GM18870 (cell line): ENCODE measurements around the gene FOXI2.

ENCODE experiments used
- ATAC-seq: cut with Tn5 transposase; IDR thresholded peaks from one replicate; pipeline ENCODE4 v1.9.1; 2021; ENCODE audit warnings: moderate library complexity; ENCODE audit not compliant: unreplicated experiment

FOXI2 gene

DNA sequence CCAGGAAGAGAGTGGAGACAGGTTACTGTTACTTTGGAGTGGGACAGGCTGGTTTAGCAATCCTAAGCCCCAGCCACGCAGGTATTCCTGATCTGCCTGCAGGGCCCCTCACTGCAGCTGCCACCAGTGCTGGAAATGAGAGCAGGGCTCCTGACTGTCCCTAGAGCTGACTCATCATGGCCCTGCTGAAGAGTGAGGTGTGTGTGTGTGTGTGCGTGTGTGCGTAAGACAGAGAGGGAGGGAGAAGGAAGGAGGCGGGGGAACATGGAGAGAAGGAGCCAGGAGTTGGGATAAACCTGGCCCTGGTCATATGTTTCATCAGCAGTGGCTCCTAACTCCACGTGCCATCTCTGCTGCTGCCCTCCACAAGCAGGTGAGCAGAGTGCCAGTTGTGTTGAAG is 3.6 kb downstream of the FOXI2 start:
- ATAC-seq: no peak

DNA sequence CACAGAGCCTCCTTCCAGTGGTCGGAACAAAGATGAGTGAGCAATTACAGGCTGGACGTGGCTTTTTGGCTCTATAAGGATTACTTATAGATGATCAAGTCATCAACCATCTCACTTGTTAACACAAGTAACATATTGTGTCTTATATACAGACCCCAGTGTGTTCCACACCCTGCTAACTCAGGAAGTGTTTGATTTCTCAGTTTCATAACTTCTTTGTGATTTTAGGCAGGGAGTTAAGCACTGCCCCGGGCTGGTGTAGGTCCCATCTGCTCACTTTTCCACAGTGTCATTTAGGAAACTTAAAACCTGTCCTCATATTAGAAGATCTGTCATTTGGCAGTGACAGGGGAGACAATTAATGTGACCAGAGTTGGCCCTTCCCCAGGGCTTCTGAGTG is 6.2 kb downstream of the FOXI2 start:
- no peak for ATAC-seq

DNA sequence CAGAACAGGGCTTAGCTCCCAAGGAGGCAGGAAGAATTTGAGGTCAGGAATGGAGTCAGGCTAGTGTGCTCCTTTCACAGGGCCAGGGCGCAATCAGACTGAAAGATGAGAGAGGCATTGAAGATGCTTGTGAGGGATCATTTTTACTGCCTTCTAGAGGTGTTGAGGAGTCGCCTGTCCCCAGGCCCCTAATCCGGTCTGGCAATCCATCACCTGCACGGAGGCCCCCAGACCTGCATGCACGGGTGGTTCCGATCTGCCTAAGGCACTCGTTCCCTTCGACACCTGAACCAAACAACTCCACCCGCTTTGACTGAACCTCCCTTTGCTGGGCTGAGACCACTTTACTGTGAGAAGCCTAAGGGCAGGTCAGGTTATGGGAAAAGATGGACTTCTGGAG is 8.0 kb downstream of the FOXI2 start:
- no peak for ATAC-seq

DNA sequence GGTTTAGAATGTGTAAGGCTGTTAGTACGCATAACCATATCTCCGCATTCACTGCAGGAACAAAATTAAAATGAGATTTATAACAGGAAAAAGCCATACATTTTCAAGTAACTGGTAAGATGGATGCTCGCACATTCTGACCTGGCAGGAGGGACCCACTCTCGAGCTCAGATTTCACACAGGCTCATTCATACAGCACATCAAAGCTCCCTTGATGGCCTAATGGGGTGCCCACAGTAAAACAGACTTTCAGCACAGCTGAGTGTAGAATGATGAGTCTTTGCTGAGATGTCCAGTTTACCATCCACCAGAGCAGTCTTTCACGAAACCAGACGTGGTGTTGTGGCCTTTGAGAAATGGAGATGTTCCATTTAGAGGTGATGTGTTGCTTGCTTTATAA is 8.9 kb downstream of the FOXI2 start:
- ATAC-seq: no peak

DNA sequence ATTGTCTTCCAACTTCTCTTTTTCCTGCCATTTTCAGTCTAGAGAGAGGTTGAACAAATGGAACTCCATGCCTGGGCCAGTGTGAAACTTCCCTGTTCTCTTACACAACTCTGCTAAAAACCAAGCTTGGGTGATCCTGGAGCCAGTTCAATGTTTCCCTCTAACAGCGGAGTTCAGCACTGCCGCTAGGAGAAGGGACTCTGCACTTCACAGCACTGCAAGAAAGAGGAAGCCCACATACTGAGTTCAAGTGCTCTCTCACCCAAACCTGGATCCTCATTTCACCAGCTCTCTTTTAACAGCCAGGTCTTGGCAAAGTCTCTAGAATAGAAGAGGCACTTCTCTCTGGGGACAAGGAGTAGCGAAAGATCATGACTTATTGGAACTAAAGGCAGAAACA is 18.8 kb downstream of the FOXI2 start:
- no peak for ATAC-seq

DNA sequence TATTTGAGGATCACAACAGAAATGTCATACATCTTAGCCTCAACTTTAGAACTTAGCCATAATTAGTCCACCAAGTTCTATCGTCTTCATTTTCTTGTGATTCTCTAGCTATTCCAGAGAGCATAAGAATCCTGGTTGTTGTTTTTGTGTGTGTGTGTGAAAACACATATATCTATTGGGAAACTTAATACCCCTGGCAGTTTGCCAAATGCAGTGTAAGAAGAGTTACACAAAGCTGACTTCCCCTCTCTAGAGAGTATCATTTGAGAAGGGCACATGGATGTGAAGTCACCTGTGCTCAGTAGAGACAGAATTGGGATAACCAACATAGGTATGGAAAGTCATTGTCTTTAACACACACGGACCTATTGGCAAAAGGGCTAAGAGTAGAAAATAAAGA is 19.3 kb downstream of the FOXI2 start:
- no peak for ATAC-seq

DNA sequence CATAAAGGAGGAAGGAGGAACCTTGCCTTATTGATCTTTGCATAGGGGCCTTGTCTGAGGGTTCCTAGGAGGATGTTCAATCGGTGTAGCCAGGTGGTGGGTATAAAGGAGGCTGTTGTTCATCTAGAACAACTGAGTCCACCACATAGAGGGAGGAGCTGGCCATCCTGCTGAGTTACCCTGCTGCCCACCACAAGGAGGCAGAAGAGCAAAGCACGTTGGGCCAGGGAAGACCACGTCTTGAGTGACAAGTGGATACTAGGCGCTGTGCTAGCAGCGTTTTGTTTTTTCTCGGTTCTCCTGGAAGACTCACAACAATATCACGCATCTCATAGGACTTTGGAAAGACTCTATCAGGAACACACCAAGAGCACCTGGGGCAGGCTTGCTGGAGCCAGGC is 20.0 kb downstream of the FOXI2 start:
- ATAC-seq: no peak

DNA sequence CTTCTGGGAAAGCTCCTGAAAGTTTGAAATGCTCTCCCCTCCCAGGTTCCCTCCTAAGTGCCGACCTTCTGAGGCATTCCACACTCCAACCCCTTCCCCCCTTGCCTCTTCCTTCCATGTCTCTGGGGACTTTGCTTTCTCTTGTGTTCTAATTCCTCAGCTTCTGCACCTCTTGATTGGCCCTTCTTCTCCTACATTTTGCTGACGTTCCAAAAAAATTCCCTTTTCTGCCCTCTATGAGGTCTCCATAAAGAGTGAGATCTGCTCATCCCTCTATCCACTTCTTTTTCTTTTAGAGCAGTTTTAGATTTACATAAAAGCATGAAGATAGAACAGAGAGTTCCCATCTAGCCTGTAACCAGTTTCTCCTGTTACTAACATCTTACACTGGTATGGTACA is 22.3 kb downstream of the FOXI2 start:
- no peak for ATAC-seq

DNA sequence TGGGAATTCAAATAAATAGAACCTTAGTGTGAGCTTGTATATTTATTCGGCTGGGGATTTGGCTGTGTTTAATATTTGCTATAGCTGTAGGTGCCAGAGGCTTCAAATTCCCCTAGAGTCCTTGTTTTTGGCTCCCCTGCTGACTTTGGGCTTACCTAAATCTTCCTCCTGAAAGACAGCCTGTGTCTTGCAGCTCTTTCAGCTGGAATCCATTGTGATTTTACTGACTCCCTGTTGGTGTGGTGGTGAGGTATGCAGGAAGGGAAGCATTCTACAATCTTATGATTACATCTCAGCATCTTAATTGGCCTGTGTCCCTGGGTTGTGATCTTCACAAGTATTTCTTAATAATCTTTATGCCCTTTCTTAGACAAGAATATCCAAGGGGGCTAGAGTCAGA is 25.9 kb downstream of the FOXI2 start:
- ATAC-seq: no peak

DNA sequence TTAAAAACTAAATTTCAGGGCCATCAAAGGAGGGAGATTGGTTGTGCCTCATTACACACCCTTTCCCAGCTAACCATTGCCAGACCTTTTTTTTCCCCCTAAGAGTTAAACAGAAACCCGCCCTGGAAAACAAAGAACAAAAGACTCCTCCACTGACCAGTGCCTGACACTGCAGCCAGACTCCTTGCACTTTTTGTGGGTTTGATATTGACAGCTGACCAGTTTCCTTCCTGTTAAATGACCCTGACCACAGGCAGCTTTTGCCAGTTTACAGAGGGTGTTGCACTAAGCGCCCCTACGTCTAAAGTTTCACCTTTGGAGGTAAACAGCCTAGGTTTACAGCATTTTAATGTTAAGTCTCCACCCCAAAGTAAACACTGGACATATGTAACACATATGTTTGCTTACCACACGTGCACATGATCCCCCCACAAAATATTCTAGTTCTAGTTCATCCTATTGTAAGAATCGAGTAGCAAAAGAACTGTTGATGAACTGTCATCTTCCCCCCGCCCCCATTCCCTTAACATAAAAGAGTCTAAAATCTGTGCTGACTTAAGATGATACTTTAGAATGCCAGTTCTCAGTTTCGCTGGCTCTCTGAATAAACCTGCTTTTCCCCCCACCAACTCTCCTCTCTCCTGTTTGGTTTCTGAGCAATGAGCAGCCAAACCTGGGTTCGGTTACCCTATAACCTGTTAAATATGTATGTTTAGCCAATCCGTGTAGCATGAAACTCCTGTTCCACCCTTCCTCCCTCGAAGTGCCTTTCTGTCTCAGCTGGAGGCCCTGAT is 38.0 kb downstream of the FOXI2 start:
- ATAC-seq: no peak

DNA sequence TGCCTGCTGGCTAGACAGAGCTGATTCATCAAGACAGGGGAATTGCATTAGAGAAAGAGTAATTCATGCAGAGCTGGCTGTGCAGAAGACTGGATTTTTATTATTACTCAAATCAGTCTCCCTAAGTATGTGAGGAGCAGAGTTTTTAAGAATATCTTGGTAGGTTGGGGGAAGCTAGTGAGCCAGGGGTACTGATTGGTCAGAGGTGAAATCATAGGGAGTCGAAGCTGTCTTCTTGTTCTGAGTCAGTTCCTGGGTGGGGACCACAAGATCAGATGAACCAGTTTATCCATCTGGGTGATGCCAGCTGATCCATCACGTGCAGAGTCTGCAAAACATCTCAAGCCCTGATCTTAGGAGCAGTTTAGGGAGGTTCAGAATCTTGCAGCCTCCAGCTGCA is 39.8 kb downstream of the FOXI2 start:
- no peak for ATAC-seq

DNA sequence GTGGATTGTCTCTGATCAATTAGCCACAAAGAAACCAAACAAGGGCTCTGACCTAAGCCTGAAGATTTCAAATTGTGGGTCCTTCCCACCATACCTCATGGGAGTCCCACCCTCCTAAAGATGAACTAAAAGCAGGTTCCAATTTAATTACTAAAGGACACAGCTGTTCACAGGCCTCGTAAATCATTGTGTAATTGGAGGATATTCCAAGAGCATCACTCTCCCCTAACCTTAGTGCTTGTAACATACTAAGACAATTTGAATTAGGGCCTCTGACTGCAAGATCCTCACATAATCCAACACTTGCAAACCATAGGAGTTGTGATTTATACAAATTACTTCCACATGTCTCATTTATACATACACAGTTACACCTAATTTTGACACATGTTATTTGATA is 44.4 kb downstream of the FOXI2 start:
- ATAC-seq: no peak

DNA sequence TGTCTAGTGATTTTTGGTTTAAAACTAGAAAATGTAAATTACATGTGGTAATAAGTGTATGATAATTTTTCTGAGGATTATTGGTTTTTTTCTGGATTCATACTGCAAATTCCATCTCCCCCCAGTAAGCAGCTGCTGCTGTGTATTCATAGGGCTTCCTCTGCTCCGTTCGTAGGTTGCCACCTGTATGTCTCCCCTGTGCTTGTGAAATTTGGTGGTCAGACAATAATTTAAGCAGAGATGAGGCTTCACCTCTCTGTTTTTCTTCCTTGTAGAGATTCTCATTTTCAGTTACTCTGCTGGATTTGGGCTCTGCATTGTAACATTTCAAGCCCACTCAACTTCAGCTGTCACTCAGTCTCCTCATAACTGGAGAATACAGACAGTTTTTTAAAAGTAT is 50.9 kb downstream of the FOXI2 start:
- ATAC-seq: no peak

DNA sequence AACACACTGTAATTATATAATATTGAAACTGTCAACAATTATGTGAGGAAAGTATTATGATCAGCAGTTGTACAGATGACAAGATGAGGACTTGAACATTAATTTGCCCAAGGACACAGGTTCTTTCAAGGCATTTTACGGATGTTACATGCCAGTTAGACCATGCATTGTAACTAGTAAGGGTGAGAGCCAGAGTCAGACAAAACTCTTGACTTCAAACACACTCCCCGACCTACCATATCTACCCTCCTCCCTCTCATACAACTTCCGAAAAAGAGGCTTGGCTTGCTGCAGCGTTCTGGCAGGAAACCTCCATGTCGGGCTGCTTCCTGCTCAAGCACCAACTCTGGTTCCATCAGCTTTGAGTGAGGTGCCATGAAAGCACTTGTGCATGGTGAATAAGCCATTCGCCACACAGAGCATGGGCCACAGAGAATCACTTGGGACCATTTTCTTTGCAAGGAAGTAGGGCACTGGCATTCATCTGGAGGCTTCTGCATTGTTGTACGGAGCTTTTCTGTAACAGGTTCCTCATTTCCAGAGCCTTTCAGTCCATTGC is 53.2 kb downstream of the FOXI2 start:
- no peak for ATAC-seq
